ENCODE measurements around the gene TAS1R3.
"Not testable (repeated sequence)": the region's sequence is repeated elsewhere in the genome, so short reads cannot be mapped to it uniquely, and the experiment has no call there.

The TAS1R3 gene

DNA sequence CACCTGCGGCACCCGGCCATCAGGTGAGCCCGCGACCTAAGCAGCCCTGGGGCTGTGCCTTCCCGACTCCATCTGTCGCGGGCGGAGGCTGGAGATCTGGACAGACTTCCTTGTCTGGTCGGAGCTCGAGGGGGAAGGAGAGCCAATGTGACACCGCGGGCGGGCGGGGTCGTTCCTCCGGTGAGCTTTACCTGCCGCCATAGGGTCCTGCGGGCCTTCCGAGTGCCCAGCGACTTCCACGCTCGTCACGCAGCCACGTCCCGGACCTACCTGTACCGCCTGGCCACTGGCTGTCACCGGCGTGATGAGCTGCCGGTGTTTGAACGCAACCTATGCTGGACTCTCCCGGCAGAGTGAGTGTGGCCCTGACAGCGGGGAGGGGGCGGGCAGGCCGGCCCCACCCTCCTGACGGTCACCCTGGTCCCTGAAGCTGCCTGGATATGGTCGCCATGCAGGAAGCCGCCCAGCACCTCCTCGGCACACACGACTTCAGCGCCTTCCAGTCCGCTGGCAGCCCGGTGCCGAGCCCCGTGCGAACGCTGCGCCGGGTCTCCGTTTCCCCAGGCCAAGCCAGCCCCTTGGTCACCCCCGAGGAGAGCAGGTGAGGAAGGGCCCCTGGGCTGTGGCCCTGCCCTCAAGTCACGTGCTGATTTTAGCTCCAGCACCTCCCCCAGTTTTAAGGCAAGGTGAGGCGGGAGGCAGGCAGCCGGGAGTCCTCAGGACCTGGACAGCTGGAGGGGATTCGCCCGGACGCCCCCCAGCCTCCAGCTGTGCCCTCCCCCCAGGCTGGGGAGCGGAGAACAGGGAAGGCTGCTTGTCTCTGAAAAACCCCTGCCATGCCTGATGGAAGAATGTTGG is 21.6 kb upstream of the TAS1R3 start:
- no peak for DNase-seq (ENCODE audit: low spot score)

GRCh38 chr1:1310109-1310385 is 21.0 kb upstream of the TAS1R3 start:
- DNase-seq (ENCODE audit: low spot score): no peak

DNA sequence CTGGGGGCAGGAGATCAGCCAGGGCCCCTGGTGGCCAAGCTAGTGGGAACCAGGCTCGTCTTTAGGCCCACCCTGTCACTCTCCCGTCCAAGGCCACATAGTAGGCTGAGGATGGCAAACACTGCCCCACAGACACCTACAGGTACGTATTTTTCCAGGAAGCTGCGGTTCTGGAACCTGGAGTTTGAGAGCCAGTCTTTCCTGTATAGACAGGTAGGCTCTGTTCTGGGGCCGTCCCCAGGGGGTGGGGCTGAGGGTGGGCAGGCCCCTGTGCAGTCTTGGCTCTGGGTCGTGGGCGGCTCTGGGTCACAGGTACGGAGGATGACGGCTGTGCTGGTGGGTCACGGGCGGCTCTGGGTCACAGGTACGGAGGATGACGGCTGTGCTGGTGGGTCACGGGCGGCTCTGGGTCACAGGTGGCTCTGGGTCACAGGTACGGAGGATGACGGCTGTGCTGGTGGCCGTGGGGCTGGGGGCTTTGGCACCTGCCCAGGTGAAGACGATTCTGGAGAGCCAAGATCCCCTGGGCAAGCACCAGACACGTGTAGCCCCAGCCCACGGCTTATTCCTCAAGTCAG is 20.5 kb upstream of the TAS1R3 start:
- DNase-seq (ENCODE audit: low spot score): no peak

DNA sequence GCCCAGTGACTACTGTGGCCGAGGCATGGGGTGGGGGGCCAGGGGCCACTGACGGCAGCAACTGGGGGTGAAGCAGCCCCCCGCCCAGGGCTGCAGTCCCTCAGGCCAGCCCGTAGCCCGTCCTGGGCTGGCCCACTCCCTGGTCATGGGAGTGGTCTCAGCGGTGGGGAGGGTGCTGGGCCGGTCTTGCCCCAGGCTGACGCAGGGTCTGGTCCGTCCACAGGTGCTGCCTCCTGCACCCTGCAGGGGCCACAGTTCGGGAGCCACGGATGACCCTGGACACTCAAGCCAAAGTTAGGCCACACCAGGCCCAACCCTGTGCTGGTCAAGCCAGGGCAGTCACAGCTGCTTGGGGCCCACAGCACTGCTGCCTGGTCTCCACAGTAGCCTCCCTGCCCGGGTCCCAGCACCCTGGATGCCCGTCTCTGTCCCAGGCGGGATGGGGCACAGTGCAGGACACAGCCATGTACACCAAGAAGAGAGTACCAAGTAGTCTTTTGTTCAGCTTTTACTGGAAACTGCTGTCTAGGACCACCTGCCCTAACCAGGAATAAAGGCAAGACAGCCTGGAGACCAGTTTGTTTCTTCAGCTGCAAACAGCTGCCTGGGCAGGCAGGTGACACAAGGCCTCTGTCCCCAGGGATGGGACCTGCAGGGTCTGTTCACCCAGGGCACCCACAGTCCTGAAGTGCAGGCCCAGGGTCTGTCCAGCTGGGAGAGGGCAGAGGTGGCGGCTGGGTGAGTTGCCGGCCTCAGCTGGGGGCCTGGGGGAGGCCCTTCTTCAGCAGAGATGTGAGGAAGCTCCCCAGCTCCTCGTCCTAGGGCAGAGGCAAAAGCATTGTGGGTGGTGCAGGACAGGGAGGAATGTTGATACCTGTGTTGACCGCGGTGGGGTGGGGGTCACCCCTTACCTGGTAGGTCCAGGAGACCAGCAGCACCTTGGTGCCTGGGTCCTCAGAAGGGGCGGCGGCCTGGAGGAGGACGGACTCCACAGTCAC is 19.7 kb upstream of the TAS1R3 start:
- no peak for DNase-seq (ENCODE audit: low spot score)

GRCh38 chr1:1312450-1313314 is 18.4 kb upstream of the TAS1R3 start:
- DNase-seq (ENCODE audit: low spot score): no peak

DNA sequence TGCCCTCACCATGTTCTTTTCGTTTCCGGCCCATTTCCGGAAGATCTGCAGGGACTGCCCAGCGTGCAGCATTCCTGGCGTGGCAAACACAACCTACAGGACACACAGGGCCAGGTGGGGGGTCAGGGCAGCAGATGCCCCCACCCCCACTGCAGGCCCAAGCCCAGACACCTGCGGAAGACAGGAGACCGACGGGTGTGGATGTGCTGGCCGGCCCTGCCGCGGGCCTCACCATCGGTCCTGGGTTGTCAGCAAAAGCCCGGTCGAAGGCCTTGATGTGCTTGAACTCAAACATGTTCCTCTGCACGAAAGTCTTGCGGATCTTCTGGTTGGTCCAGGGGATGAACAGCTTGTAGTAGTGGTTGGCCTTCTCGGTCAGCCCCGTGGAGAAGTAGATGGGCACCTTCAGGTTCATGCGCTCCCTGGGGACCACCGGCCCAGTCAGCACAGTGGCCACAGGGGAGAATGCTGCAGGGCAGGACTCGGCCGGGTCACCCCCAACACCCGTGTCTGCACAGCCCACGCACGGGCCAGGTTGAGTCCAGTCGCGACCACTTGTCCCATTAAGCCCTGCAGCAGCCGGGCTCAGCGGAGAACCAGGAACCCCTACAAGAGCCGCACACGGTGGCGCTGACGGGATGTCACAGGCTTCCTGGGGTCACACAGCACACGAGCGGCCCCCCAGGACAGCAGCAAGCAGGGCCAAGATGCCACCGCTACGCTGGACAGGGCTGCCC is 17.4 kb upstream of the TAS1R3 start:
- no peak for DNase-seq (ENCODE audit: low spot score)

GRCh38 chr1:1314237-1314586 is 16.9 kb upstream of the TAS1R3 start:
- no peak for DNase-seq (ENCODE audit: low spot score)

GRCh38 chr1:1314678-1315335 is 16.3 kb upstream of the TAS1R3 start:
- no peak for DNase-seq (ENCODE audit: low spot score)

DNA sequence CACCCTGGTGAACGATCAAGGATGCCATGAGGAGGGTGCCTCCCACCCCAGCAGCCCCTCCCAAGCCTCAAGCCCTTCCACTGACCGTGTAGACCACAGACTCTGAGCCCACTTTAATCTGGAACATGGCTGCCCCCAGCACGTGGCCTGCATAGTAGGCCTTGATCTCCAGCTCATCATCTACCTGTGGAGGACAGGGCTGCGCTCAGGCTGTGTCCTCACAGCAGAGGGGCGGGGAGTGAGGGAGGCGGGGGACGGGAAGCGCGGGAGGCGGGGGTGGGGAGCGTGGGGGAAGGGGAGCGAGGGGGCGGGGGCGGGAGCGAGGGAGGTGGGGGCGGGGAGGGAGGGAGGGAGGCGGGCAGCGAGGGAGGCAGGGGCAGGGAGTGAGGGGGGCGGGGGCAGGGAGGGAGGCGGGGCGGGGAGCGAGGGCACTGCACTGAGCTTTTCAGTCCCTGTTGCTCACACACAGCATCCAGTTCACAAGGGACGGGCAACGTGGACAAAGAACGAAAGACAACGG is 15.6 kb upstream of the TAS1R3 start:
- DNase-seq (ENCODE audit: low spot score): no peak

DNA sequence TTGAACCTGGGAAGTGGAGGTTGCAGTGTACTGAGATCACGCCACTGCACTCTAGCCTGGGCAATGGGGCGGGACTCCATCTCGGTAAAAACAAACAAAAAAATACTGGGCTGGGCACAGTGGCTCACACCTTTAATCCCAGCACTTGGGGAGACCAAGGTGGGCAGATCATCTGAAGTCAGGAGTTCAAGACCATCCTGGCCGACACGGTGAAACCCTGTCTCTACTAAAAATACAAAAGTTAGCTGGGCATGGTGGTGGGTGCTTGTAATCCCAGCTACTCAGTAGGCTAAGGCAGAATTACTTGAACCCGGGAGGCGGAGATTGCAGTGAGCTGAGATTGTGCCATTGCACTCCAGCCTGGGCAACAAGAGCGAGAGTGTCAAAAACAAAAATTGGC is 14.9 kb upstream of the TAS1R3 start:
- DNase-seq (ENCODE audit: low spot score): not testable (repeated sequence)

DNA sequence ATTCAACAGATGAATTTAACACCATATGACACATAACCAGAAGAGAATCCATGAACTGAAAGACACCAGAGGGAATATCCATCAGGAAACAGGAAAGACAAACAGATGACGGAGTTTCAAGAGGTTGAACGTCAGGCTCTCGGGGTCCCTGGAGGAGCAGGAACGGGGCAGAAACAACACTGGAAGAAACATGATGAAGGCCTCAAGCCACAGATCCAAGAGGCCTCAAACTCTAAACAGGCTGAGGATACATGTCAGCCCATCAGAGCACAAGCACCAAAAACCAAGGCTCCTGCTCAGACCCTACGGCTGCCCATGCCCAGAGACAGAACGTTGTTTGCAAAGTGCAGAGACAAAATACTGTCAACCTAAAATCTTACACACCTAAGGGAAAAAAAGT is 13.7 kb upstream of the TAS1R3 start:
- no peak for DNase-seq (ENCODE audit: low spot score)

DNA sequence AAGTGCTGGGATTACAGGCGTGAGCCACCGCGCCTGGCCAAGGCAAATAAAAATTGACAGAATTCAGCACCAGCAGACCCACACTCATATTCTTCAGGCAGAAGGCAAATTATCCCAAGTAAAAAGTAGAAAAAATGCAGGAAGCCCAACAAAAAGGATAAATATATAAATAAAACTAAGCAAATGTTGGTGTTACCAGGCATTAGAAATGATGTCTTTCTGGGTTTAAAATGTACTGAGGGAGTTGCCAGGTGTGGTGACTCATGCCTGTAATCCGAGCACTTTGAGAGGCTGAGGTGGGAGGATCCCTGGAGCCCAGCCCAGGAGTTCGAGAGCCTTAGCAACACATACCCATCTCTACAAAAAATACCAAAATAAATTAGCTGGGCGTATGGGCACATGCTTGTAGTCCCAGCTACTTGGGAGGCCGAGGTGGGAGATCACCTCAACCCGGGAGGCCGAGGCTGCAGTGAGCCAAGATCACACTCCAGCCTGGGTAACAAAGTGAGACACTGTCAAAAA is 12.9 kb upstream of the TAS1R3 start:
- no peak for DNase-seq (ENCODE audit: low spot score)

GRCh38 chr1:1318777-1319645 is 12.1 kb upstream of the TAS1R3 start:
- no peak for DNase-seq (ENCODE audit: low spot score)

GRCh38 chr1:1319646-1319941 is 11.5 kb upstream of the TAS1R3 start:
- DNase-seq (ENCODE audit: low spot score): no peak

DNA sequence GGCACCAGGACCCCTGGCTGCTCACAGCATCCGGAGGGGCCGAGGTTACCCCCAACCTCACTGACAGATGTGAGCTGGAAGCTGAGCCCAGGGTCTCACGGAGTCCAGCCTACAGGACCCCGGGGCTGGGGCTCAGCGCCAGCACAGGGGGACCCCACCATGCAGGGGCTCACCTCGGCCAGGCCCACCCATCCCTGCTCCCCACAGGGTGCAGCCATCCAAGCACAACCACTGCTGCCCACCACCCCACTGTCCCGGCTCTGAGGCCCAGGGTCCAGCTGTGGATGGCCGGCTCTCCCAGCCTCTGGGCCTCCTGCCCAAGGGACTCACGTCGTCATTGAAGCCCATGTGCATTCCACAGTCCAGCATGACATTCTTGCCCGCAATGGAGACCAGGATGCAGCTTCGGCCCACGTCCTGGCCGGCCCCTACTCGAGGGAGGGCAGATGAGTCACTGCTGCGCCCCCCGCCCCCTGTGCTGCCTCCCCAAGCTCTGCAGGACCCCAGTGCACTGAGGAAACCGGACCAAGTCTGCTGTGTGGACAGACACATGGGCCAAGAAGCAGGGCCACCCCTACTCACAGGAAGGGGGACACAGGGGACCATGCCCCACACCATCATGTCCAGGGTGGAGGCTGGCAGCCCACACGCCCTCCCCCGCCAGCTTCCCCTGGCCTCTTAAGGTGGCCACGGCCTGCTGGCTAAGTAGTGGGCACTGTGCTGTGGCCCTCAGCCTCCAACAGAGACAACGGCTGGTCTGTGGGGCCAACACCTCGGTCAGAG is 10.2 kb upstream of the TAS1R3 start:
- DNase-seq (ENCODE audit: low spot score): no peak

GRCh38 chr1:1321477-1321876 is 9.6 kb upstream of the TAS1R3 start:
- no peak for DNase-seq (ENCODE audit: low spot score)

GRCh38 chr1:1322418-1322817 is 8.7 kb upstream of the TAS1R3 start:
- no peak for DNase-seq (ENCODE audit: low spot score)

GRCh38 chr1:1322952-1323351 is 8.1 kb upstream of the TAS1R3 start:
- DNase-seq (ENCODE audit: low spot score): no peak

DNA sequence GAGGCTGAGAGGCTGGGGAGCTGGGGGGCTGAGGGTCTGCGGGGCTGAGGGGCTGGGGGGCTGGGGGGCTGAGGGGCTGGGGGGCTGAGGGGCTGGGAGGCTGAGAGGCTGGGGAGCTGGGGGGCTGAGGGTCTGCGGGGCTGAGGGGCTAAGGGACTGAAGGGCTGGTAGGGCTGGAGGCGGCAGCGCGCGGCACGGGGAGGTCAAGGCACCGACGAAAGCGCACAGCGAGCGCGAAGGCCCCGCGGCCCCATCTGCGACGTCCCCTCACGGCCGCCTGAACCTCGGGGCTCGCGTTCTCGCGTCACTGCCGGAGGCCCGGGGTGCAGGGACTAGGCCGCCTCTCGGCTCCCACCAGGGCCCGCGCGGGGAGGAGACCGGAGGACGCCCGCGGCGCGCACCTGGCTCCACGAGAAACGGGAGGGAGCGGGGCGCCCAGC is 7.0 kb upstream of the TAS1R3 start:
- no peak for DNase-seq (ENCODE audit: low spot score)
